Right cardiac atrium (tissue), 5 donors: ENCODE results near the gene PDGFC. TPM values are rescaled to one million over a fixed set of nuclear protein-coding genes. Genes with fewer than 3 reads are reported as not detected.

Source experiments
- ATAC-seq, 2 donors: fragments of 200-7000 bp; cut with Tn5 transposase; one replicate each; pipeline versions ENCODE4 v1.8.0 to v1.9.1; 2020; ENCODE audit warnings: moderate library complexity in 2 of 2, mild to moderate bottlenecking in 1 of 2
- DNase-seq, 3 donors: peaks; one replicate each; pipeline ENCODE4 v3.0.0-alpha.2; 2020
- H3K27ac ChIP-seq: one replicate; pipeline ENCODE4 v1.5.1; 2013; ENCODE audit warnings: mild to moderate bottlenecking, low read length, control low read depth, moderate library complexity
- H3K27me3 ChIP-seq: one replicate; pipeline ENCODE4 v1.6.1; 2013; ENCODE audit not compliant: control insufficient read depth, insufficient read depth
- H3K4me1 ChIP-seq: one replicate; pipeline ENCODE4 v1.6.1; 2013; ENCODE audit warnings: low read length; ENCODE audit not compliant: control insufficient read depth, insufficient read depth
- H3K4me3 ChIP-seq: one replicate; pipeline ENCODE4 v1.5.1; 2013; ENCODE audit warnings: low read length, control low read depth
- H3K9me3 ChIP-seq: one replicate; pipeline ENCODE4 v1.6.1; 2013; ENCODE audit warnings: low read length; ENCODE audit not compliant: control insufficient read depth
- WGBS: extraction: QIAGEN DNeasy Blood & Tissue Kit; methylation state at CpG from one replicate; pipeline ENCODE4 v1.1.7; 2013; 5-methylcytosine and 5-hydroxymethylcytosine counted together
- intact Hi-C, 4 donors: fragments of 100-400 bp; cut with DNase I; formaldehyde crosslinking; loops; one replicate each; pipeline versions ENCODE4 v1.11.0 to v1.14.0; 2022 to 2023
- polyA plus RNA-seq: library from polyadenylated mRNA; stranded (reverse); fragments of 200-250 nt; gene quantifications from one replicate; pipeline ENCODE4 v1.2.3, GENCODE V29; 2013
- total RNA-seq, 4 donors: library from RNA; stranded (reverse); fragmentation: NEBNext Ultra II Directional; extraction: Animal tissue kit (Norgen Biotek cat#: 25700); gene quantifications; one replicate each; pipeline ENCODE4 v1.2.1, GENCODE V29; 2021
- donor health status: healthy with polysubstance abuse.
- donor health status: DM: no; HTN: yes; CAD: no.
- donor health status: DM: no; HTN: no; CAD: no.
- donor health status: DM: no; HTN: yes; CAD: no; lungs with severe emphysema.
- donor health status: DM: yes; HTN: yes; CAD: no.

PDGFC gene
- total and polyA plus RNA-seq, 5 donors, result 6.5 to 17.9 (median 15.2) TPM

DNA sequence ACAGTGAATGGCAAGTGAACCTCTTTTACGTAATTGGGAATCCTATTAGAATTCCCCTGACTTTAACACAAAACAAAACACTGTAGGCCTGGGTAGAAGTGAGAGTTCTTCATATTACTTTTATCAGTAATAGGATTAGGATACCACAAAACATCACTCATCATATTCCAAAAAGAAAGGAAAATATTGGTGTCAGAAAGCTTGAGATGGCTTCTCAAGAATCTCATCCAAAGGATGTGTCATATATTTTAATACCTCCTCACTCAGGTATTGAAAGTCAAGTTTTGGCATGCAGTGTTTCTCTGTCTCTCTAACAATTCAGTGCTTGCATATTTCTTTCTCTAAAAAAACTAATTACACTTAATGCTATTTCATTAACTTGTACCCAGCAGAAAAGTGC is 173.2 kb downstream of the PDGFC start:
- no peaks in the 10 kb centered on the region for H3K4me1 ChIP-seq
- no peak overlapping the region for H3K4me3 ChIP-seq
- WGBS, result 97% methylated on average over 1 of the region's 1 CpG
- intact Hi-C loops, result no loop called here
- no peak overlapping the region for H3K27ac ChIP-seq
- ATAC-seq, result no peak
- DNase-seq, result no peak
- H3K27me3 ChIP-seq, result no peaks in the 10 kb centered on the region
- no peaks in the 10 kb centered on the region for H3K9me3 ChIP-seq

- no peaks in the 10 kb centered on the region for H3K4me1 ChIP-seq
- no peak overlapping the region for H3K4me3 ChIP-seq
- H3K9me3 ChIP-seq, result no peaks in the 10 kb centered on the region
- DNase-seq, result no peak
- no peaks in the 10 kb centered on the region for H3K27me3 ChIP-seq
- WGBS, result 92% methylated on average over 5 of the region's 5 CpGs
- no peak overlapping the region for H3K27ac ChIP-seq
- intact Hi-C loops, result no loop called here
- ATAC-seq, result no peak
These were observed 174.4 kb downstream of the PDGFC start for GRCh38 chr4:156797206-156797605.

GRCh38 chr4:156795727-156796126 is 175.9 kb downstream of the PDGFC start:
- 46% methylated on average over 2 of the region's 2 CpGs for WGBS
- DNase-seq (no peak), ATAC-seq (no peak)
- H3K27ac ChIP-seq, result no peak overlapping the region
- H3K27me3 ChIP-seq, result no peaks in the 10 kb centered on the region
- peaks cover 2% of the 10 kb centered on the region for H3K4me1 ChIP-seq
- H3K4me3 ChIP-seq, result no peak overlapping the region
- no peaks in the 10 kb centered on the region for H3K9me3 ChIP-seq
- intact Hi-C loops, result no loop called here

DNA sequence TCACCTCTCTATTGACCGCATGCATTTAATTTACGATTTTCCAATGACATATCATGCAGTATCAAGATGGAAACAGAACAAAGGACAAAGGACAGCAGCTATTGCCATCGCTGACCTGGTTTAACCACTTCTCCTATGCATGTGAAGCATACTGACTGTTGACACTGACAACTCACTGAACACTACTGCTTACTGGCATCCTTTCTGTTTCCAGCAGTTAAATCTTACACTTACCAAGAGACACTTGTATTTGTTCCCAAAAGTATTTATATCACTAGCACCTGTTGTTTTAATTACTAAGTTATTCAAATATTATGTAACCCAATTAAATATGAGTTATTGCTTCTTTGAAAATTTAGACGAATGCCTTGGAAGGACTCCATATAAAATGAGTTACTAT is 176.7 kb downstream of the PDGFC start:
- peak in 1 of 2 donors; percentile 69 for ATAC-seq
- WGBS, result 60% methylated on average over 4 of the region's 4 CpGs
- Histone ChIP-seq H3K4me3 (no peak overlapping the region), H3K9me3 (no peaks in the 10 kb centered on the region), H3K27ac (no peak overlapping the region), H3K4me1 (peaks cover 3% of the 10 kb centered on the region), H3K27me3 (no peaks in the 10 kb centered on the region)
- DNase-seq, result no peak
- intact Hi-C loops, result no loop called here

GRCh38 chr4:156792462-156793085 is 179.0 kb downstream of the PDGFC start:
- peaks cover 3% of the 10 kb centered on the region for H3K4me1 ChIP-seq
- no peaks in the 10 kb centered on the region for H3K27me3 ChIP-seq
- H3K4me3 ChIP-seq, result no peak overlapping the region
- intact Hi-C loops, result no loop called here
- H3K9me3 ChIP-seq, result no peaks in the 10 kb centered on the region
- 79% methylated on average over 2 of the region's 2 CpGs for WGBS
- no peak for ATAC-seq
- DNase-seq, result no peak
- no peak overlapping the region for H3K27ac ChIP-seq

DNA sequence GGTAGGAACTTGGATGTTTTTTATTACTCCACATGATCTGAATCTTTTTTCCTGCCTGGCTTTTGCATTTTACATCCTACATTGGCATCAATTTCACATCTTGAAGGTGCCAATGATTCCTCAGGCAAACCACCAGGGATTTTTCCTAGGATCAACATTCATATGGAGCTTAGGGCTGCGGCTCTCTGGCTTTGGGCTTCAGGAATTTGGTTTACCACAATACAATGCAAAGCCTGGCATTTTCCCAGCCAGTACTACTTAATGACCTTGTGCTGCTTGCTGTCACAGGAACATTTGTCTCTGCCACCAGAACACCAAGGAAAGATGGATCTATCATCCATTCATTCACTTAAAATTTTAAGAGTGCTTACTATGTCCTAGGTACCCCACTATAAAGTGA is 180.7 kb downstream of the PDGFC start:
- H3K27me3 ChIP-seq, result no peaks in the 10 kb centered on the region
- 41% methylated on average over 1 of the region's 1 CpG for WGBS
- no peaks in the 10 kb centered on the region for H3K9me3 ChIP-seq
- H3K27ac ChIP-seq, result no peak overlapping the region
- ATAC-seq (peak in 1 of 2 donors; percentile 40), DNase-seq (no peak)
- H3K4me1 ChIP-seq, result peaks cover 3% of the 10 kb centered on the region
- no peak overlapping the region for H3K4me3 ChIP-seq
- intact Hi-C loops, result no loop called here

DNA sequence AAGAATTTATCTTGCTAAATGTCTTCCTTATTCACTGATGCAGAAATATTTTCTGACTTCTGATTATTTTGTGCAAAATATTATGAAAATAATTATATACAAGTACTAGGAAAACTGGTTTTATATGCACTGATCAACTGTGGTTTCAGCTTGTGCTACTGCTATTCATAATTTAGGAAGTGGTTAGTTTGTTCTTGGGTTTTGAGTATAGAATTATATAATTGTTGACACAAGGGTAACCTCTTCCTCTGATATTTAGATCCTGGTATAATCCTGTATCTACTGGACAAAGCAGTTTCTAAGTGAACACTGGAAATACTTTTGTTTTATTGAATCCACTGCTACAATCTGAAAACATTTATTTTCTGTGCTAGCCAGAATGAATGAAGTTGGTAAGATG is 182.8 kb downstream of the PDGFC start:
- Histone ChIP-seq H3K9me3 (no peaks in the 10 kb centered on the region), H3K27me3 (no peaks in the 10 kb centered on the region), H3K27ac (no peak overlapping the region), H3K4me1 (peaks cover 6% of the 10 kb centered on the region), H3K4me3 (no peak overlapping the region)
- no peak for DNase-seq
- ATAC-seq, result no peak
- intact Hi-C loops, result no loop called here

DNA sequence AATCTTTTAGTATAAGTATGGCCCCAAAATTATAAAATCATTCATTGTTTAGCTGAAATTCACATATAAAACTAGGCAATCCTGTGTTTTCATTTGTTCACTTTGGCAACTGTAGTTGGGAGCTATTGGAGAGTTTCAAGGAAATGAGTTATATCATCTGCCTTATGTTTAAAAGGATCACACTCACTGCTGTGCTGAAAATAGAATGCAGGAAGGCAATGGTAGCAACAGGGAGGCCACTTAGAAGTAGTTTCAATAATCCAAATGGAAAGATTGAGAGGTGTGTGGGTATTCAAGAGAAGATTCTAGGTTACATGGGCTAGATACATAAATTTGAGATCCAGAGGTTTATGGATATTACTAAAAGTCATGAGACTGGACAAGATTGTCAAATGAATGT is 184.9 kb downstream of the PDGFC start:
- ATAC-seq, result no peak
- intact Hi-C loops, result no loop called here
- H3K27ac ChIP-seq, result no peak overlapping the region

GRCh38 chr4:156784970-156785369 is 186.6 kb downstream of the PDGFC start:
- H3K4me1 ChIP-seq, result peaks cover 3% of the 10 kb centered on the region
- 89% methylated on average over 3 of the region's 3 CpGs for WGBS
- no peaks in the 10 kb centered on the region for H3K9me3 ChIP-seq
- H3K27ac ChIP-seq, result no peak overlapping the region
- no peaks in the 10 kb centered on the region for H3K27me3 ChIP-seq
- no peak overlapping the region for H3K4me3 ChIP-seq
- ATAC-seq (no peak), DNase-seq (no peak)
- intact Hi-C loops, result no loop called here

More for the DNA sequence above, 184.9 kb downstream of the PDGFC start:
- H3K4me1 ChIP-seq, result peaks cover 6% of the 10 kb centered on the region
- no peaks in the 10 kb centered on the region for H3K27me3 ChIP-seq
- no peaks in the 10 kb centered on the region for H3K9me3 ChIP-seq
- no peak overlapping the region for H3K4me3 ChIP-seq
- no peak for DNase-seq

DNA sequence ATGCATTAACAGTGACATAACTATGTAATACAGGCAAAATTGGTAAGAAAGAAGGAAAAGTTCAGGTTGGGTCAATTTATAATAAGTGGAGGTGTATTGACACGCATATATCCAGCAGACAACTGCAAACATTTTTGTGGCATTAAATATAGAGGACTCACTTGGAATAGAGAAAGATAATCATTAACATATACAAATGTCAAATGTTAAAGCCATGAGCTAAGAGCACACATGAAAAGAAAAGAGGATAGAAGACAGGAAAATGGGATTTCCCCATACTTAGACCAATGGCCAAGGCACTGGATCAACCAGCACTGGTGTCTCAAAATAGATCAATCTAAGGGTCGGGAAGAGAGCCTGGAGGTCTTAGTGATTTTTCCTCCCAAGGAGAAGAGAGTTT is 187.6 kb downstream of the PDGFC start:
- no peaks in the 10 kb centered on the region for H3K27me3 ChIP-seq
- WGBS, result 89% methylated on average over 2 of the region's 2 CpGs
- no peak overlapping the region for H3K4me3 ChIP-seq
- H3K9me3 ChIP-seq, result no peaks in the 10 kb centered on the region
- peaks cover 3% of the 10 kb centered on the region for H3K4me1 ChIP-seq
- no peak overlapping the region for H3K27ac ChIP-seq
- intact Hi-C loops, result no loop called here
- ATAC-seq (no peak), DNase-seq (no peak)

GRCh38 chr4:156782491-156782890 is 189.1 kb downstream of the PDGFC start:
- H3K27ac ChIP-seq, result no peak overlapping the region
- no peaks in the 10 kb centered on the region for H3K9me3 ChIP-seq
- 91% methylated on average over 5 of the region's 5 CpGs for WGBS
- intact Hi-C loops, result no loop called here
- H3K4me3 ChIP-seq, result no peak overlapping the region
- H3K27me3 ChIP-seq, result no peaks in the 10 kb centered on the region
- peaks cover 5% of the 10 kb centered on the region for H3K4me1 ChIP-seq
- ATAC-seq (no peak), DNase-seq (no peak)

- H3K9me3 ChIP-seq, result no peaks in the 10 kb centered on the region
- H3K4me1 ChIP-seq, result peaks cover 5% of the 10 kb centered on the region
- H3K4me3 ChIP-seq, result no peak overlapping the region
- H3K27me3 ChIP-seq, result no peaks in the 10 kb centered on the region
- WGBS, result 82% methylated on average over 2 of the region's 2 CpGs
- no peak overlapping the region for H3K27ac ChIP-seq
- ATAC-seq (no peak), DNase-seq (no peak)
- intact Hi-C loops, result no loop called here
These were observed 189.7 kb downstream of the PDGFC start for GRCh38 chr4:156781852-156782251.
